Panc1 (cell line): ENCODE results near the gene VAV3. TPM values are rescaled to one million over a fixed set of nuclear protein-coding genes. Genes with fewer than 3 reads are reported as not detected.

Experiments used
- ATAC-seq: fragments of 200-7000 bp; cut with Tn5 transposase; 2 replicates; pipeline ENCODE4 v1.9.1; 2020; ENCODE audit warnings: mild to moderate bottlenecking, moderate library complexity
- BruUV-seq: library from RNA; stranded (reverse); fragments of 400-500 nt; replicated peaks from 2 replicates; lab custom pipeline; 2021; lab: Mats Ljungman, UMichigan
- CTCF ChIA-PET: fragments of 300-600 bp; sonication (Branson Sonifier 250); formaldehyde crosslinking; loops from one replicate; lab custom pipeline; 2022; ENCODE audit warnings: antibody characterized with exemption; lab: Charles Lee
- POLR2A ChIA-PET: fragments of 300-600 bp; sonication (Branson Sonifier 250); formaldehyde crosslinking; loops from one replicate; lab custom pipeline; 2022; ENCODE audit warnings: antibody characterized with exemption; lab: Charles Lee
- DNase-seq: peaks from one replicate; pipeline ENCODE4 v3.0.0-alpha.2; 2010; ENCODE audit warnings: low read depth, low spot score
- H3K27ac ChIP-seq: 2 replicates; pipeline ENCODE4 v1.5.1; 2011; ENCODE audit warnings: mild to moderate bottlenecking, low read length, inconsistent platforms
- H3K27me3 ChIP-seq: fragments of 200-500 bp; sonication (Bioruptor generic); 2 replicates; pipeline ENCODE4 v1.6.0; 2014; ENCODE audit warnings: low read length, inconsistent platforms; ENCODE audit not compliant: control insufficient read depth, insufficient read depth
- H3K36me3 ChIP-seq: fragments of 200-500 bp; sonication (Bioruptor generic); 2 replicates; pipeline ENCODE4 v1.5.1; 2014; ENCODE audit warnings: inconsistent platforms, mild to moderate bottlenecking, low read length, moderate library complexity; ENCODE audit not compliant: control insufficient read depth, insufficient read depth
- H3K4me1 ChIP-seq: 2 replicates; pipeline ENCODE4 v1.5.1; 2011; ENCODE audit warnings: inconsistent platforms, mild to moderate bottlenecking, low read length, moderate library complexity; ENCODE audit not compliant: control insufficient read depth, insufficient read depth
- H3K4me3 ChIP-seq, 2 experiments: 2 replicates each; pipeline ENCODE4 v1.5.1; 2011 to 2012; ENCODE audit warnings: low read depth in 2 of 2, low read length in 2 of 2, mild to moderate bottlenecking in 2 of 2, inconsistent platforms in 1 of 2, moderate library complexity in 1 of 2
- H3K9me3 ChIP-seq: fragments of 200-500 bp; sonication (Bioruptor generic); 2 replicates; pipeline ENCODE4 v1.5.1; 2014; ENCODE audit warnings: low read depth, mild to moderate bottlenecking, inconsistent platforms, low read length, moderate library complexity; ENCODE audit not compliant: control insufficient read depth, insufficient read depth
- CTCF ChIP-seq: fragments of 450-650 bp; IDR thresholded peaks from 2 replicates; pipeline ENCODE4 v1.5.1; 2017; ENCODE audit warnings: mild to moderate bottlenecking
- POLR2AphosphoS5 ChIP-seq: IDR thresholded peaks from 2 replicates; pipeline ENCODE4 v1.6.1; 2012; ENCODE audit warnings: mild to moderate bottlenecking, low read depth, low read length, moderate library complexity
- REST ChIP-seq, 2 experiments: IDR thresholded peaks; 2 replicates each; pipeline ENCODE4 v1.6.1; 2011 to 2012; ENCODE audit warnings: low read depth in 2 of 2, control low read depth in 1 of 2, low read length in 1 of 2, mild to moderate bottlenecking in 1 of 2, moderate library complexity in 1 of 2; ENCODE audit not compliant: insufficient read depth in 1 of 2
- SIN3A ChIP-seq: IDR thresholded peaks from 2 replicates; pipeline ENCODE4 v1.6.1; 2012; ENCODE audit warnings: low read depth, mild to moderate bottlenecking, low read length, moderate library complexity, borderline replicate concordance; ENCODE audit not compliant: insufficient read depth
- TCF7L2 ChIP-seq: IDR thresholded peaks from 2 replicates; pipeline ENCODE4 v1.6.1; 2011; ENCODE audit warnings: mild to moderate bottlenecking, low read depth, low read length, inconsistent platforms
- in situ Hi-C: cut with HindIII; loops from 2 replicates; pipeline ENCODE4 v1.10.0; 2016; ENCODE audit warnings: low sequenced_read_pairs, low pct_unique_long_range_greater_than_20kb
- intact Hi-C: fragments of 100-400 bp; cut with micrococcal nuclease; formaldehyde crosslinking; loops from one replicate; pipeline ENCODE4 v1.10.0; 2022; ENCODE audit not compliant: unreplicated experiment
- total RNA-seq: library from RNA; stranded (reverse); gene quantifications from one replicate; pipeline ENCODE4 v1.2.1, GENCODE V29; 2021; ENCODE audit not compliant: unreplicated experiment

The VAV3 gene
- total RNA-seq, 1 experiment from 2014 or later, result 0.23 TPM

GRCh38 chr1:107552781-107553180 is 412.2 kb downstream of the VAV3 start:
- in situ Hi-C loops, result no loop called here
- Histone ChIP-seq H3K4me1 (no peaks in the 10 kb centered on the region), H3K36me3 (no peaks in the 10 kb centered on the region), H3K4me3 (no peak overlapping the region), H3K9me3 (no peaks in the 10 kb centered on the region), H3K27ac (no peak overlapping the region), H3K27me3 (no peaks in the 10 kb centered on the region)
- ATAC-seq (no peak), DNase-seq (no peak)
- CTCF ChIA-PET, result no interaction called here
- intact Hi-C loops, result no loop called here
- POLR2A ChIA-PET, result no interaction called here
- BruUV-seq, result no TSS peak
- no peak for TF ChIP-seq TCF7L2

- ATAC-seq (no peak), DNase-seq (no peak)
- ChIA-PET POLR2A (no interaction called here), CTCF (no interaction called here)
- Histone ChIP-seq H3K4me3 (no peak overlapping the region), H3K27me3 (no peaks in the 10 kb centered on the region), H3K4me1 (no peaks in the 10 kb centered on the region), H3K27ac (no peak overlapping the region), H3K9me3 (no peaks in the 10 kb centered on the region), H3K36me3 (no peaks in the 10 kb centered on the region)
- no peak for TF ChIP-seq TCF7L2
- no TSS peak for BruUV-seq
- intact Hi-C loops (no loop called here), in situ Hi-C loops (no loop called here)
Measured at GRCh38 chr1:107551456-107551855, 413.5 kb downstream of the VAV3 start.

GRCh38 chr1:107550358-107550757 is 414.6 kb downstream of the VAV3 start:
- Histone ChIP-seq H3K27me3 (no peaks in the 10 kb centered on the region), H3K27ac (no peak overlapping the region), H3K4me3 (no peak overlapping the region), H3K9me3 (no peaks in the 10 kb centered on the region), H3K4me1 (no peaks in the 10 kb centered on the region), H3K36me3 (no peaks in the 10 kb centered on the region)
- ChIA-PET POLR2A (no interaction called here), CTCF (no interaction called here)
- TF ChIP-seq POLR2AphosphoS5 (no peak), CTCF (no peak), REST (IDR thresholded peaks at IDR 0.05; ENCODE audit: insufficient read depth in 1 of 2, low read depth in 2 of 2, low read length in 1 of 2) (no peak), TCF7L2 (no peak), SIN3A (no peak)
- BruUV-seq, result no TSS peak
- intact Hi-C loops, result no loop called here
- in situ Hi-C loops, result no loop called here
- ATAC-seq (no peak), DNase-seq (no peak)
